Cardiac fibroblast (primary cell): ENCODE results near the gene COL18A1.
A peak's percentile ranks its signal among the peaks of the same experiment; 100 is the strongest.

Experiments used
- DNase-seq, 2 donors: peaks; one replicate each; pipeline versions ENCODE4 v3.0.0 to v3.0.0-alpha.2; 2010; ENCODE audit warnings: low read depth in 2 of 2
- H3K4me3 ChIP-seq, 2 donors: replicated peaks in 1 of 2; 1 replicate in 1 of 2; 2 replicates in 1 of 2; pipeline ENCODE4 v1.5.1; 2011; ENCODE audit warnings: low read depth in 2 of 2, low read length in 2 of 2, mild to moderate bottlenecking in 2 of 2, moderate library complexity in 1 of 2
- TF ChIP-seq, protein P1 (sequence below): IDR thresholded peaks from one replicate; pipeline ENCODE4 v1.5.1; 2011; ENCODE audit warnings: low read depth, mild to moderate bottlenecking, low read length, inconsistent platforms

The COL18A1 gene

DNA sequence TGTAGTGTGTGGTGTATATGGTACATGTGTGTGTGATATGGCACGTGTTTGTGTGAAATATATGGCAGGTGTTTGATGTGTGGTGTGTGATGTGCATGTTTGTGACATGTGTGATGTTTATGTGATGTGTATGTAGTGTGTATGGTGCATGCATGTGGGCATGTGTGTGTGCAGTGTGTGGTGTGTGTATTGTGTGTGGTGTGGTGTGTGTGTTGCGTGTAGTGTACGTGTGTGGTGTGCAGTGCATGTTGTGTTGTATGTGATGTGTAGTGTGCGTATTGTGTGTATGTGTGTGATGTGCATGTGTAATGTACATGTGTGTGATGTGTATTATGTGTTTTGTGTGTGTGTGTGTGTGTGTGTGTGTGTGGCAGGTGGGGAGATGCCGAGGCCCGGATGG is 71.6 kb downstream of the COL18A1 start:
- no peak overlapping the region for H3K4me3 ChIP-seq
- no peak for DNase-seq
- TF ChIP-seq, protein P1, sequence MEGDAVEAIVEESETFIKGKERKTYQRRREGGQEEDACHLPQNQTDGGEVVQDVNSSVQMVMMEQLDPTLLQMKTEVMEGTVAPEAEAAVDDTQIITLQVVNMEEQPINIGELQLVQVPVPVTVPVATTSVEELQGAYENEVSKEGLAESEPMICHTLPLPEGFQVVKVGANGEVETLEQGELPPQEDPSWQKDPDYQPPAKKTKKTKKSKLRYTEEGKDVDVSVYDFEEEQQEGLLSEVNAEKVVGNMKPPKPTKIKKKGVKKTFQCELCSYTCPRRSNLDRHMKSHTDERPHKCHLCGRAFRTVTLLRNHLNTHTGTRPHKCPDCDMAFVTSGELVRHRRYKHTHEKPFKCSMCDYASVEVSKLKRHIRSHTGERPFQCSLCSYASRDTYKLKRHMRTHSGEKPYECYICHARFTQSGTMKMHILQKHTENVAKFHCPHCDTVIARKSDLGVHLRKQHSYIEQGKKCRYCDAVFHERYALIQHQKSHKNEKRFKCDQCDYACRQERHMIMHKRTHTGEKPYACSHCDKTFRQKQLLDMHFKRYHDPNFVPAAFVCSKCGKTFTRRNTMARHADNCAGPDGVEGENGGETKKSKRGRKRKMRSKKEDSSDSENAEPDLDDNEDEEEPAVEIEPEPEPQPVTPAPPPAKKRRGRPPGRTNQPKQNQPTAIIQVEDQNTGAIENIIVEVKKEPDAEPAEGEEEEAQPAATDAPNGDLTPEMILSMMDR: no peak

DNA sequence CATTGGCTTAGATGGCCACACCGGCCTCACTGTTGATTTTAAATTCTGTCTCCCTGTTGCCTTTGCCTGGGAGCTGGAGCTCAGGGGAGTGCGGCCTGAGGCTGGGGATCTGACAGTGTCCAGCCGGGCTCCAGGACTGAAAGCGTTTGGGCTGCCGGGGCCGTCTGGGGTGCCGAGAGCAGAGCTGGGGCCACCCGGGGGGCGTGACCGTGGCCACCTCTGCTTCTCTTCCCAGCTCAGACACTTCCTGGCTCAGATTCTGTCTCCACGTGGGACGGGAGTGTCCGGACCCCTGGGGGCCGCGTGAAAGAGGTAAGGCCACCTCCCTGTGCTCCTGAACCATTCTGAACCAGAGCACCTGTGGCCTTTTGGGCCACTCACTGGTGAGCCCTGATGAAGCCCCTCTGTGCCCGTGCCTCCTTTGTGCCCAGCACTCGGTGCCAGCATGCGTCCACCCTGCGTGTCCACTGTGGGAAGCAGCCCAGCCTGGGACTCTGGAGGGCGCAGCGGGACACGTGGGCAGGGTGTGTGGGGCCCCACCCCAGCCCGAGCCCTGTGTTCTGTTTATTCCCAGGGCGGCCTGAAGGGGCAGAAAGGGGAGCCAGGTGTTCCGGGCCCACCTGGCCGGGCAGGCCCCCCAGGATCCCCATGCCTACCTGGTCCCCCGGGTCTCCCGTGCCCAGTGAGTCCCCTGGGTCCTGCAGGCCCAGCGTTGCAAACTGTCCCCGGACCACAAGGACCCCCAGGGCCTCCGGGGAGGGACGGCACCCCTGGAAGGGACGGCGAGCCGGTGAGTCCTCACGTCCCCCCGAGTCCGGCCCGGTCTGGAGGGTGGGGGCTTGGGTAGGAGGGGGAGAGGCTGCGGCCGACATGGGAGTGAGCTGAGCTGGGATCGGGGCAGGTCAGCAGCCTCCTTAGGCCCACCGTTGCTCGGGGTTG is 72.5 kb downstream of the COL18A1 start:
- TF ChIP-seq, protein P1: no peak
- no peak overlapping the region for H3K4me3 ChIP-seq
- DNase-seq: no peak

GRCh38 chr21:45478115-45478801 is 73.3 kb downstream of the COL18A1 start:
- TF ChIP-seq, protein P1: peak; percentile 88
- DNase-seq: peak; percentile 74 to 78
- H3K4me3 ChIP-seq: peak overlapping the region in 1 of 2 donors; percentile 26

GRCh38 chr21:45478816-45479669 is 74.1 kb downstream of the COL18A1 start:
- DNase-seq: no peak
- TF ChIP-seq, protein P1: no peak
- H3K4me3 ChIP-seq: no peak overlapping the region

- H3K4me3 ChIP-seq: no peak overlapping the region
- DNase-seq: no peak
- TF ChIP-seq, protein P1: no peak
Observed at GRCh38 chr21:45479691-45480675, 75.0 kb downstream of the COL18A1 start.
